Endothelial cell of umbilical vein (primary cell): Measurements from ENCODE around the gene INHBE. TPM values are rescaled to one million over a fixed set of nuclear protein-coding genes. Genes with fewer than 3 reads are reported as not detected.
A peak's percentile ranks its signal among the peaks of the same experiment; 100 is the strongest.

Experiments
- BruUV-seq: library from RNA; stranded (reverse); fragments of 400-500 nt; replicated peaks from 2 replicates; lab custom pipeline; 2021; lab: Mats Ljungman, UMichigan
- CTCF ChIA-PET: fragments of 300-600, 350-600 bp; sonication (Branson Sonifier 250); formaldehyde crosslinking; loops from one replicate; lab custom pipeline; 2021; ENCODE audit warnings: antibody characterized with exemption, inconsistent platforms; lab: Charles Lee
- POLR2A ChIA-PET: fragments of 300-600, 350-600 bp; sonication (Branson Sonifier 250); formaldehyde crosslinking; loops from one replicate; lab custom pipeline; 2021; ENCODE audit warnings: antibody characterized with exemption, inconsistent platforms; lab: Charles Lee
- DNase-seq: peaks from one replicate; pipeline ENCODE4 v3.0.0-alpha.2; 2011; ENCODE audit warnings: low read depth, low spot score
- FAIRE-seq: peaks from 2 replicates; lab custom pipeline; 2011; peaks lifted over from hg19 to GRCh38; lab: Jason Lieb, UNC
- H2AFZ ChIP-seq: 2 replicates; pipeline ENCODE4 v1.6.0; 2012; ENCODE audit warnings: low read depth, low read length, control low read depth, inconsistent platforms
- H3K27ac ChIP-seq: 2 replicates; pipeline ENCODE4 v1.5.1; 2011; ENCODE audit warnings: low read depth, mild to moderate bottlenecking, control low read depth, low read length, moderate library complexity; ENCODE audit not compliant: insufficient read depth
- H3K27me3 ChIP-seq, 2 experiments: 2 replicates each; pipeline versions ENCODE4 v1.6.0 to v1.6.1; 2011; ENCODE audit warnings: low read length in 2 of 2, mixed read lengths in 1 of 2; ENCODE audit not compliant: control insufficient read depth in 2 of 2, insufficient read depth in 2 of 2
- H3K36me3 ChIP-seq, 2 experiments: 2 replicates in 1 of 2; 3 replicates in 1 of 2; pipeline ENCODE4 v1.5.1; 2011; ENCODE audit warnings: low read length in 2 of 2, mild to moderate bottlenecking in 1 of 2, moderate library complexity in 1 of 2; ENCODE audit not compliant: control insufficient read depth in 2 of 2, insufficient read depth in 2 of 2; ENCODE audit errors: extremely low read depth in 1 of 2
- H3K4me1 ChIP-seq: 3 replicates; pipeline ENCODE4 v1.5.1; 2011; ENCODE audit warnings: mild to moderate bottlenecking, low read length; ENCODE audit not compliant: control insufficient read depth, insufficient read depth; ENCODE audit errors: extremely low read depth
- H3K4me2 ChIP-seq: 2 replicates; pipeline ENCODE4 v1.6.1; 2011; ENCODE audit warnings: low read length, control low read depth, mixed read lengths; ENCODE audit not compliant: insufficient read depth
- H3K4me3 ChIP-seq, 3 experiments: fragments of 200-600 bp in 1 of 3; sonication (generic), shearing (Covaris generic) in 1 of 3; replicated peaks in 1 of 3; 2 replicates each; pipeline ENCODE4 v1.5.1; 2011 to 2016; ENCODE audit warnings: control low read depth in 3 of 3, low read length in 3 of 3, mild to moderate bottlenecking in 2 of 3, inconsistent platforms in 1 of 3, low read depth in 1 of 3, moderate library complexity in 1 of 3; ENCODE audit not compliant: insufficient read depth in 1 of 3
- H3K79me2 ChIP-seq: 2 replicates; pipeline ENCODE4 v1.6.0; 2012; ENCODE audit warnings: low read length, inconsistent platforms; ENCODE audit not compliant: control insufficient read depth, insufficient read depth
- H3K9ac ChIP-seq: replicated peaks from 2 replicates; pipeline ENCODE3; 2011; ENCODE audit warnings: low read length, control low read depth; ENCODE audit not compliant: insufficient read depth; ENCODE audit errors: extremely low read depth
- H3K9me1 ChIP-seq: replicated peaks from 3 replicates; pipeline ENCODE4 v1.6.0; 2011; ENCODE audit warnings: mild to moderate bottlenecking, low read length; ENCODE audit not compliant: control insufficient read depth, insufficient read depth; ENCODE audit errors: extremely low read depth
- H3K9me3 ChIP-seq: replicated peaks from 2 replicates; pipeline ENCODE4 v1.5.1; 2012; ENCODE audit warnings: low read length, inconsistent platforms; ENCODE audit not compliant: control insufficient read depth, insufficient read depth
- H4K20me1 ChIP-seq: replicated peaks from 2 replicates; pipeline ENCODE3; 2011; ENCODE audit warnings: mild to moderate bottlenecking, low read length; ENCODE audit not compliant: control insufficient read depth, insufficient read depth; ENCODE audit errors: extremely low read depth
- EZH2 ChIP-seq: IDR thresholded peaks from 2 replicates; pipeline ENCODE4 v1.6.1; 2012; ENCODE audit warnings: borderline replicate concordance, low read depth, mild to moderate bottlenecking, moderate library complexity, low read length, inconsistent platforms; ENCODE audit not compliant: severe bottlenecking
- FOS ChIP-seq: IDR thresholded peaks from 2 replicates; pipeline ENCODE4 v1.6.1; 2011; ENCODE audit warnings: mild to moderate bottlenecking, low read length, moderate library complexity, borderline replicate concordance; ENCODE audit not compliant: insufficient read depth
- GATA2 ChIP-seq: IDR thresholded peaks from 2 replicates; pipeline ENCODE4 v1.7.0; 2011; ENCODE audit warnings: low read depth, mild to moderate bottlenecking, moderate library complexity, mixed read lengths, low read length; ENCODE audit not compliant: insufficient read length, insufficient read depth
- JUN ChIP-seq: IDR thresholded peaks from 2 replicates; pipeline ENCODE4 v1.6.1; 2011; ENCODE audit warnings: borderline replicate concordance, low read depth; ENCODE audit not compliant: insufficient read length, insufficient read depth
- MYC ChIP-seq: IDR thresholded peaks from one replicate; pipeline ENCODE4 v1.6.1; 2011; ENCODE audit warnings: mild to moderate bottlenecking, low read depth, low read length
- POLR2A ChIP-seq: IDR thresholded peaks from 2 replicates; pipeline ENCODE4 v1.6.1; 2012; ENCODE audit warnings: low read depth, mild to moderate bottlenecking, control low read depth, low read length
- POLR2AphosphoS5 ChIP-seq: IDR thresholded peaks from 2 replicates; pipeline ENCODE4 v1.6.1; 2012; ENCODE audit warnings: low read depth, mild to moderate bottlenecking, control low read depth, low read length, moderate library complexity; ENCODE audit not compliant: insufficient read depth
- dilution Hi-C: fragments of 300-500 bp; cut with MboI; formaldehyde crosslinking; loops from one replicate; pipeline ENCODE4 v1.15.0; 2019; ENCODE audit warnings: low sequenced_read_pairs; ENCODE audit not compliant: extremely low pct_ligation_motif_present
- intact Hi-C: fragments of 100-400 bp; cut with micrococcal nuclease; formaldehyde crosslinking; loops from one replicate; pipeline ENCODE4 v1.10.0; 2022
- polyA plus RNA-seq, 4 experiments: library from polyadenylated mRNA; depleted of rRNA in 3 of 4; stranded (reverse) in 3 of 4; unstranded in 1 of 4; fragments of >200 nt; gene quantifications; 2 replicates each; pipeline versions ENCODE4 v1.2.1 to v1.2.3, GENCODE V29; 2011 to 2012; ENCODE audit warnings: missing spikeins in 1 of 4
- total RNA-seq: library from RNA; stranded (reverse); gene quantifications from 2 replicates; pipeline ENCODE4 v1.2.3, GENCODE V29; 2021
- TF ChIP-seq, protein P1 (sequence below), 2 donors: IDR thresholded peaks; 1 replicate in 1 of 2; 2 replicates in 1 of 2; pipeline ENCODE4 v1.5.1; 2011; ENCODE audit warnings: low read length in 2 of 2, mild to moderate bottlenecking in 2 of 2, moderate library complexity in 2 of 2, control low read depth in 1 of 2, inconsistent platforms in 1 of 2, low read depth in 1 of 2; ENCODE audit not compliant: insufficient read depth in 1 of 2; ENCODE audit errors: extremely low read depth in 1 of 2
- TF ChIP-seq, protein P2 (sequence below): IDR thresholded peaks from 2 replicates; pipeline ENCODE4 v1.6.1; 2011; ENCODE audit not compliant: insufficient read depth, insufficient read length

Gene INHBE
- total and polyA plus RNA-seq, 2 donors (not counting 3 experiments of a cell fraction or from before 2014, with no cell fraction given) = not detected

DNA sequence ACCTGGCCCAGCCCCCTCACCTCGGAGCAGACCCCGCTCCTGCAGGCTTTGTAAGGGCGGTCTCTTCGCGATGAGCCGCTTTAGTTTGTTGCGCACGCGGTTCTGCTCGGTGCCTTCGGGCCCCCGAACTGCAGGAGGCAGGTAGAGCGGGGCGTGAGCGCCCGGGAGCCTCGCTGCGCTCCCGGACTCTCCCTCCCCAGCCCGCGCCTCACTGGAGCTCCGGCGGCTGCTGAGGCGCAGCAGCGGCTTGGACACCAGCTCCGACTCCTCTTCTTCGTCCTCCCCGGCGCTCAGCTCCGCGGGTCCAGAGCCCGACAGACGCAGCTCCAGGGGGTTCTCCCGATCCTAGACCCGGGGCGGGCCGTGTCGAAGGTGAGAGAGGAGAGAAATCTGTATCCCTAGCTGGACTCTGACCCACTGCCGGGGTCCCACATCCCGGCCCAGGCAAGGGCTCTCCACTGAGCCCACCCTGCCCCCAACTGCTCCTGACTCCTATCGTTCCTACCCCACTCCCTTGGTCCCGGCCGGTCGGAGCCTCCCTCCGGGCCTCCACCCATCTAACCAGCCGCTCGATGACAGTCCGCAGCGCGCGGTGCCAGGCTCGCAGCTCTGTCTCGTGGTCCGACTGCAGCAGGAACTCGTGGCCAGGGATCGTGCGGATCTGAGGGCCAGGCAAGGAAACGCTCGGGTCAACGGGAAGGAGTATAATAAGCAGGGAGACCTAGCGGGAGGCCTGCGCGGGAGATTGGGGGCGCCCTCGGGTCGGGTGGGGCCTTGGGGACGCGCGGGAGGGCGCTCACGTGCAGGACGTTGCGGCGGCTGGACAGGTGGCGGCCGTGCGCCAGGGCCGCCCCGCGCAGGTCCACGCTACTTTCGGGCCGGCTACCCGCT is 20.4 kb downstream of the INHBE start:
- H3K4me3 ChIP-seq = peak overlapping the region in 1 of 3 experiments; percentile 3
- CTCF ChIA-PET = interaction anchor here (0.6 to 2.8 kb wide), 7 partner anchors 8 to 108 kb away, joined by 3 to 18 read pairs (median 3); partner anchors contain the start of genes GLI1 and MARS1
- peaks cover 47 to 62% of the 10 kb centered on the region in 2 experiments for H3K27me3 ChIP-seq
- dilution Hi-C loops (no loop called here), intact Hi-C loops (no loop called here)
- H3K36me3 ChIP-seq = no peaks in the 10 kb centered on the region
- peak overlapping the region; percentile 47 for H2AFZ ChIP-seq
- DNase-seq (no peak), FAIRE-seq (peak; percentile 59)
- H3K79me2 ChIP-seq = no peaks in the 10 kb centered on the region
- no peaks in the 10 kb centered on the region for H3K9me1 ChIP-seq
- POLR2A ChIA-PET = no interaction called here
- no peak overlapping the region for H3K27ac ChIP-seq
- no peaks in the 10 kb centered on the region for H4K20me1 ChIP-seq
- H3K9me3 ChIP-seq = no peaks in the 10 kb centered on the region
- TF ChIP-seq EZH2 (peak; percentile 95), JUN (no peak)
- BruUV-seq = no TSS peak
- H3K4me1 ChIP-seq = peaks cover 12% of the 10 kb centered on the region
- H3K9ac ChIP-seq = no peak overlapping the region
- peak overlapping the region; percentile 2 for H3K4me2 ChIP-seq

DNA sequence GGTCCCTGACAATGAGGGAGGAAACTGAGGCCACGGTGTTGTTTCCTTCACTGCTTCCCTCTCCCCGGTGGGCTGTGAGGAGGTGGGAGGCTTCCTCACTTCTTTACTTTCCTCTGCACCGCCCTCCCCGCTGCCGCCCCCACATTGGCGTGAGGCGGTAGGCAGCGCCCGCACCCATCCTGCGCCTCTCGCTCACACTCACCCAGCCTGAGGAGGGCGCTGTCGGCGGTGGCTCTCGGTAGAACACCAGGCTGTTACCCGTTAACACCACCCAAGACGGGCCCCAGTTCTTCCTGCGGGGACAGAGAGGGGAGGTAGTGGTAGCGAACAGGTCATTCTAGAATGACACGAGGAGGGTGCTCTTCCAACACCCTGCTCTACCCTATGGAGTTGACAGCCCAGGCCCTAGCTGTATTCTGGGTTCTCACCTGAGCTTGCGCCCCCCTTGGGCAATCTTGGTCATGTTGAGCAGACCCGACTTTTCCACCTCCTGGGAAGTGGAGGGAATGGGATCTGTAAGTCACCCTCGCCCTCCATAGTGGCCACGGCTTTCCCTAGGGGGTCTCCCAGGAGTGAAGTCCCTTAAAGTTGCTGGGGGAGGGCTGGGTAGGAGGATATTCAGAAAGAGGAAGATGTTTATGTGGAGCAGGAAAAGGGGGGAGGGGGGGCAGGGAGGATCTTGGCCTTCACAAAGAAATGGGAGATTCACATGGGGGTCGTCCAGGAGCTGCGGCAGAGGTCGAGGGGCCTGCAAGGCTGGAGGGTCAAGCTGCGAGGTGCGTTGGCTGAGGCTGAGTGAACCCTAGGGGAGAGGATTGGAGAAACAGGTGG is 21.3 kb downstream of the INHBE start:
- Histone ChIP-seq H3K9me3 (no peaks in the 10 kb centered on the region), H4K20me1 (no peaks in the 10 kb centered on the region), H3K4me2 (peak overlapping the region; percentile 2), H3K27me3 (peaks cover 48 to 63% of the 10 kb centered on the region in 2 experiments), H3K4me1 (peaks cover 12% of the 10 kb centered on the region), H3K27ac (no peak overlapping the region), H3K36me3 (no peaks in the 10 kb centered on the region), H3K79me2 (no peaks in the 10 kb centered on the region), H3K9me1 (no peaks in the 10 kb centered on the region), H3K4me3 (peak overlapping the region in 1 of 3 experiments; percentile 3), H2AFZ (peak overlapping the region; percentile 47), H3K9ac (no peak overlapping the region)
- TF ChIP-seq, protein P1, sequence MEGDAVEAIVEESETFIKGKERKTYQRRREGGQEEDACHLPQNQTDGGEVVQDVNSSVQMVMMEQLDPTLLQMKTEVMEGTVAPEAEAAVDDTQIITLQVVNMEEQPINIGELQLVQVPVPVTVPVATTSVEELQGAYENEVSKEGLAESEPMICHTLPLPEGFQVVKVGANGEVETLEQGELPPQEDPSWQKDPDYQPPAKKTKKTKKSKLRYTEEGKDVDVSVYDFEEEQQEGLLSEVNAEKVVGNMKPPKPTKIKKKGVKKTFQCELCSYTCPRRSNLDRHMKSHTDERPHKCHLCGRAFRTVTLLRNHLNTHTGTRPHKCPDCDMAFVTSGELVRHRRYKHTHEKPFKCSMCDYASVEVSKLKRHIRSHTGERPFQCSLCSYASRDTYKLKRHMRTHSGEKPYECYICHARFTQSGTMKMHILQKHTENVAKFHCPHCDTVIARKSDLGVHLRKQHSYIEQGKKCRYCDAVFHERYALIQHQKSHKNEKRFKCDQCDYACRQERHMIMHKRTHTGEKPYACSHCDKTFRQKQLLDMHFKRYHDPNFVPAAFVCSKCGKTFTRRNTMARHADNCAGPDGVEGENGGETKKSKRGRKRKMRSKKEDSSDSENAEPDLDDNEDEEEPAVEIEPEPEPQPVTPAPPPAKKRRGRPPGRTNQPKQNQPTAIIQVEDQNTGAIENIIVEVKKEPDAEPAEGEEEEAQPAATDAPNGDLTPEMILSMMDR (IDR thresholded peaks at IDR 0.05; ENCODE audit: extremely low read depth in 1 of 2, insufficient read depth in 1 of 2, low read depth in 1 of 2, low read length in 2 of 2) = peak; percentile 14 to 27
- no peak for TF ChIP-seq MYC
- TF ChIP-seq FOS = no peak
- no peak for TF ChIP-seq GATA2
- TF ChIP-seq POLR2A = no peak
- TF ChIP-seq, protein P2, sequence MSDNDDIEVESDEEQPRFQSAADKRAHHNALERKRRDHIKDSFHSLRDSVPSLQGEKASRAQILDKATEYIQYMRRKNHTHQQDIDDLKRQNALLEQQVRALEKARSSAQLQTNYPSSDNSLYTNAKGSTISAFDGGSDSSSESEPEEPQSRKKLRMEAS = no peak
- TF ChIP-seq POLR2AphosphoS5 = no peak
- TF ChIP-seq JUN = no peak
- TF ChIP-seq EZH2 = peak; percentile 66
- CTCF ChIA-PET = interaction anchor here (1.0 to 2.8 kb wide), 5 partner anchors 10 to 107 kb away, joined by 3 to 18 read pairs (median 4); partner anchors contain the start of gene GLI1
- DNase-seq (no peak), FAIRE-seq (no peak)
- POLR2A ChIA-PET = no interaction called here
- intact Hi-C loops (no loop called here), dilution Hi-C loops (no loop called here)
- BruUV-seq = no TSS peak
